Dedifferentiated amniotic fluid mesenchymal stem cell (primary cell): ENCODE measurements around the gene HILPDA.

ENCODE experiments used
- DNase-seq: peaks from one replicate; pipeline ENCODE4 v3.0.0-alpha.2; 2016; ENCODE audit errors: extremely low spot score

Gene HILPDA

GRCh38 chr7:128455543-128456254 lies at the start of gene HILPDA:
TSS of gene HILPDA (plus strand) at chr7:128455878. CDS start at chr7:128457269, 1,391 bp downstream.
- peak; percentile 91 for DNase-seq

GRCh38 chr7:128406314-128407232 lies 49.1 kb upstream of the HILPDA start:
- no peak for DNase-seq

- DNase-seq = no peak
Measured at GRCh38 chr7:128407233-128407589, 48.5 kb upstream of the HILPDA start.

- DNase-seq = no peak
Measured at GRCh38 chr7:128407751-128408708, 47.6 kb upstream of the HILPDA start.

GRCh38 chr7:128408709-128409595 lies 46.7 kb upstream of the HILPDA start:
- no peak for DNase-seq

- peak; percentile 59 for DNase-seq
Measured at GRCh38 chr7:128409596-128410450, 45.9 kb upstream of the HILPDA start, which contains the start of gene IMPDH1. TSS of gene IMPDH1 (minus strand) at chr7:128409982. CDS start at chr7:128409901, 81 bp downstream.

- no peak for DNase-seq
Measured at GRCh38 chr7:128410451-128410753, 45.3 kb upstream of the HILPDA start.

- no peak for DNase-seq
Measured at GRCh38 chr7:128415217-128415785, 40.4 kb upstream of the HILPDA start.

GRCh38 chr7:128417071-128417470 lies 38.6 kb upstream of the HILPDA start:
- DNase-seq = no peak

GRCh38 chr7:128419257-128419656 lies 36.4 kb upstream of the HILPDA start:
- DNase-seq = no peak

- DNase-seq = no peak
Measured at GRCh38 chr7:128420773-128421172, 34.9 kb upstream of the HILPDA start.

GRCh38 chr7:128421384-128421783 lies 34.3 kb upstream of the HILPDA start:
- DNase-seq = no peak

GRCh38 chr7:128422037-128422436 lies 33.6 kb upstream of the HILPDA start:
- no peak for DNase-seq

GRCh38 chr7:128422842-128423241 lies 32.8 kb upstream of the HILPDA start:
- DNase-seq = no peak

- DNase-seq = no peak
Measured at GRCh38 chr7:128424686-128425275, 30.9 kb upstream of the HILPDA start.

- peak; percentile 34 for DNase-seq
Measured at GRCh38 chr7:128425850-128426249, 29.8 kb upstream of the HILPDA start.

- DNase-seq = peak; percentile 67
Measured at GRCh38 chr7:128427289-128427891, 28.3 kb upstream of the HILPDA start.

GRCh38 chr7:128430207-128430606 lies 25.5 kb upstream of the HILPDA start:
- DNase-seq = no peak

- DNase-seq = no peak
Measured at GRCh38 chr7:128431221-128431620, 24.5 kb upstream of the HILPDA start.
